ENCODE results near the gene ASF1A. TPM values are rescaled to one million over a fixed set of nuclear protein-coding genes. Genes with fewer than 3 reads are reported as not detected.

The ASF1A gene
- polyA plus RNA-seq, 1 donor from 2014 or later, result 65.6 TPM

- Histone ChIP-seq H3K79me2 (replicated peaks; ENCODE audit: insufficient read depth, low read length) (no peaks in the 10 kb centered on the region), H3K9ac (ENCODE audit: low read length) (no peak overlapping the region)
Measured at GRCh38 chr6:118882314-118882905, 11.5 kb upstream of the ASF1A start.

DNA sequence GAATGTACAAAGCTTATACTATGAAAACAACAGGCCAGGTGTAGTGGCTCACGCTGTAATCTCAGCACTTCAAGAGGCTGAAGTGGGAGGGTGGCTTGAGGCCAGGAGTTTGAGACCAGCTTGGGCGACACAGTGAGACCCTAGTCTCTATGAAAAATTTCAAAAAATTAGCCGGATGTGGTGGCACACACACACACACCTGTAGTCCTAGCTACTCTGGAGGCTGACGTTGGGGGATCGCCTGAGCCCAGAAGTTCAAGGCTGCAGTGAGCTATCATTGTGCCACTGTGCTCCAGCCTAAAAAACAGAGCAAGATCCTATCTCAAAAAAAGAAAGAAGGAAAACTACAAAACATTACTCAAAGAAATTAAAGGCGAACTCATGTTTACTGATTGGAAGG lies 7.3 kb upstream of the ASF1A start:
- no peaks in the 10 kb centered on the region for H3K79me2 ChIP-seq (replicated peaks; ENCODE audit: insufficient read depth, low read length)
- H3K27me3 ChIP-seq (ENCODE audit: insufficient read depth, low read depth, low read length), result no peaks in the 10 kb centered on the region
- H3K9me2 ChIP-seq (ENCODE audit: insufficient read depth, low read length), result no peaks in the 10 kb centered on the region
- H3K27ac ChIP-seq (ENCODE audit: low read length), result no peak overlapping the region
- no peak overlapping the region for H3K4me2 ChIP-seq (ENCODE audit: low read length)
- no peak overlapping the region for H2AFZ ChIP-seq (ENCODE audit: low read depth, low read length)
- TF ChIP-seq MXI1 (conservative IDR thresholded peaks at IDR 0.05; ENCODE audit: poor library complexity, severe bottlenecking) (no peak), SMC3 (conservative IDR thresholded peaks at IDR 0.05; ENCODE audit: poor library complexity) (no peak), POLR2AphosphoS5 (IDR thresholded peaks at IDR 0.05) (no peak), TAF1 (IDR thresholded peaks at IDR 0.05; ENCODE audit: low read depth) (no peak), RAD21 (conservative IDR thresholded peaks at IDR 0.05) (no peak), REST (IDR thresholded peaks at IDR 0.05; ENCODE audit: borderline replicate concordance) (no peak), EZH2 (IDR thresholded peaks at IDR 0.05; ENCODE audit: borderline replicate concordance, insufficient read depth, low read length, poor library complexity, severe bottlenecking) (no peak), EP300 (conservative IDR thresholded peaks at IDR 0.05; ENCODE audit: poor library complexity, severe bottlenecking) (no peak)
- TF ChIP-seq, protein P1, sequence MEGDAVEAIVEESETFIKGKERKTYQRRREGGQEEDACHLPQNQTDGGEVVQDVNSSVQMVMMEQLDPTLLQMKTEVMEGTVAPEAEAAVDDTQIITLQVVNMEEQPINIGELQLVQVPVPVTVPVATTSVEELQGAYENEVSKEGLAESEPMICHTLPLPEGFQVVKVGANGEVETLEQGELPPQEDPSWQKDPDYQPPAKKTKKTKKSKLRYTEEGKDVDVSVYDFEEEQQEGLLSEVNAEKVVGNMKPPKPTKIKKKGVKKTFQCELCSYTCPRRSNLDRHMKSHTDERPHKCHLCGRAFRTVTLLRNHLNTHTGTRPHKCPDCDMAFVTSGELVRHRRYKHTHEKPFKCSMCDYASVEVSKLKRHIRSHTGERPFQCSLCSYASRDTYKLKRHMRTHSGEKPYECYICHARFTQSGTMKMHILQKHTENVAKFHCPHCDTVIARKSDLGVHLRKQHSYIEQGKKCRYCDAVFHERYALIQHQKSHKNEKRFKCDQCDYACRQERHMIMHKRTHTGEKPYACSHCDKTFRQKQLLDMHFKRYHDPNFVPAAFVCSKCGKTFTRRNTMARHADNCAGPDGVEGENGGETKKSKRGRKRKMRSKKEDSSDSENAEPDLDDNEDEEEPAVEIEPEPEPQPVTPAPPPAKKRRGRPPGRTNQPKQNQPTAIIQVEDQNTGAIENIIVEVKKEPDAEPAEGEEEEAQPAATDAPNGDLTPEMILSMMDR (IDR thresholded peaks at IDR 0.05; ENCODE audit: poor library complexity, severe bottlenecking), result no peak
- H4K20me1 ChIP-seq (ENCODE audit: insufficient read depth), result no peaks in the 10 kb centered on the region
- peaks cover 3% of the 10 kb centered on the region for H3F3A ChIP-seq (ENCODE audit: insufficient read depth, low read length, poor library complexity, severe bottlenecking)
- H3K9me3 ChIP-seq (ENCODE audit: low read length), result no peaks in the 10 kb centered on the region
- no peak overlapping the region for H3K4me3 ChIP-seq (ENCODE audit: low read length)
- H3K36me3 ChIP-seq (ENCODE audit: insufficient read depth, low read length), result no peaks in the 10 kb centered on the region
- H3K9ac ChIP-seq (ENCODE audit: low read length), result no peak overlapping the region

More at GRCh38 chr6:118882314-118882905, 11.5 kb upstream of the ASF1A start:
- H3K9me2 ChIP-seq (ENCODE audit: insufficient read depth, low read length), result no peaks in the 10 kb centered on the region
- no peak overlapping the region for H2AFZ ChIP-seq (ENCODE audit: low read depth, low read length)
- no peaks in the 10 kb centered on the region for H3K36me3 ChIP-seq (ENCODE audit: insufficient read depth, low read length)
- H3K4me2 ChIP-seq (ENCODE audit: low read length), result no peak overlapping the region
- no peak overlapping the region for H3K27ac ChIP-seq (ENCODE audit: low read length)
- H3K9me3 ChIP-seq (ENCODE audit: low read length), result no peaks in the 10 kb centered on the region
- H3K27me3 ChIP-seq (ENCODE audit: insufficient read depth, low read depth, low read length), result no peaks in the 10 kb centered on the region
- H3K4me3 ChIP-seq (ENCODE audit: low read length), result no peak overlapping the region
- no peaks in the 10 kb centered on the region for H4K20me1 ChIP-seq (ENCODE audit: insufficient read depth)
- TF ChIP-seq, protein P1 (IDR thresholded peaks at IDR 0.05; ENCODE audit: poor library complexity, severe bottlenecking), result no peak
- TF ChIP-seq TAF1 (IDR thresholded peaks at IDR 0.05; ENCODE audit: low read depth) (no peak), POLR2AphosphoS5 (IDR thresholded peaks at IDR 0.05) (no peak), REST (IDR thresholded peaks at IDR 0.05; ENCODE audit: borderline replicate concordance) (no peak)
- H3F3A ChIP-seq (ENCODE audit: insufficient read depth, low read length, poor library complexity, severe bottlenecking), result no peaks in the 10 kb centered on the region
